ENCODE data around the gene RAB8B.
"Not testable (repeated sequence)": the region's sequence is repeated elsewhere in the genome, so short reads cannot be mapped to it uniquely, and the experiment has no call there.

Gene RAB8B

GRCh38 chr15:63210151-63211091 lies 21.0 kb downstream of the RAB8B start:
- DNase-seq = no peak

GRCh38 chr15:63211092-63211490 lies 21.7 kb downstream of the RAB8B start:
- no peak for DNase-seq

GRCh38 chr15:63211549-63211948 lies 22.1 kb downstream of the RAB8B start:
- no peak for DNase-seq

DNA sequence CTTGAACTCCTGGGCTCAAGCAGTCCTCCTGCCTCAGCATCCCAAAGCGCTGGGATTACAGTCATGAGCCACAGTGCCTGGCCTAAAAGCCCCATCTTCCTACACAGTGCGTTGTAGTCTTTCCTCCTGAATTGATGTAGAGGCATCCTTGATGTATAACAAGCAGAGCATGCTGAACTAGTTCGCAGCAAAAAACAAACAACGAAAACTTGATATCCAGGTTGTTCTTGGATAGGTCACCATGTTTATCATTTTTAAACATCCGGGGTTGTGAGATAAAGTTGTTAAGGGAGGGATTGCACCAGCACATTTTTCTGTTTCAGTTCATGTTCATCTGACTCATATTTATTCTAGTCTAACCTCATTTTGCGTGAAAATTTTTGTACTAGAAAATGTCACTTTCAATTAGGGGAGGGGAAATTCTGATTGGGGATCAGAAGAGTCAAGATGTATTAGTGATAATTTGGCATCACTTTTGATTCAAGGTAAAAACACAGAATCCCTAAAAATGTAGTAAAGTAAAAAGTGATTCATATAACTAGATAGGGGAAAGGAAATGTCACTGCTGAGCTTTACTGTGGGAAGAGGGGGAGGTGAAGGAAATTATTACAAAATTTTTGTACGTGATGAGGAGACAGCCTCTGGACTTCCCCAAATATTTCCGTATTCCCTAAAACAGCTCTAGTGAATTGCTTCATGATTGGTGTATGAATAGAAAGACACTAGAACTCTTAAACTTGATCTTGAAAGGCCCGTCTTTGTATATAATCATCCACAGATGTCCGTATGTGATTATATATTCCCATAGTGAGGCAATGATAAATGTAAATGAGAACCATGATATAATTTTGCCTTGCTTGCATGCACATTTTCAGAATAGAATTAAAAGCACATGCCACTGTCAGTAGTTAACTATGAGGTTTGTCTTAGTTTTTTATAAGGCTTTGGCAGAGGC lies 22.9 kb downstream of the RAB8B start:
- DNase-seq = no peak

DNA sequence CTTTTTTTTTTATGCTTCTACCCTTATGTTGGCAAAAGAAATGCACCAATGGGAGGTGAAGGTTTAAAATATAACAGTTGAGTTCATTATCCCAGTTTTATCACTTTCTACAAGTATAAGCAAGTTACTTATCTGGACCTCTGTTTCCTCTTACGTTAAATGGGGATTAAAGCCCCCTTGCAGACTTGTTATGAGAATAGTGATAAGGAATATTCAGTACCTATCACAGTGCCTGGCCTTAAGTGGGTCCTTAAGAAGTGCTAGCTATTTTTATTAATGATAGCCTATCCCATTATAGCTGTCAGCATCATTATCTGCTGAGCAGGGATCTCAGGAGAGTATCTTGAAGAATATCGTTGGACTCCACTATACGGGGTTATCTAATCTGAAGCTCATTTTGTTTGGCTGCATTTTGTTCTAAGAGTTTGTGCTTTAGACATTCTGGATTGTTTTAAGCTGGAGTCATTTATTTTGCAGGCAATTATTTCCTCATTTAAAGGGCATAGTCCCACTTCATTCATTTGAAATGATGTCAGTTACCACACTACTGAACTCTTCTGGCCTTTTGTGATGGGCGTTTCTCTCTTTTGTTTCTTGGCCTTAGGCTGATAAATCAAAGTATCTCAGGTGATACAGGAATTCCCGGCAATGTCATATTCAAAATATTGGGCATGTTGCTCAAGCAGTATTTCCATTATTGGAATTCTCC lies 28.8 kb downstream of the RAB8B start:
- DNase-seq = no peak

DNA sequence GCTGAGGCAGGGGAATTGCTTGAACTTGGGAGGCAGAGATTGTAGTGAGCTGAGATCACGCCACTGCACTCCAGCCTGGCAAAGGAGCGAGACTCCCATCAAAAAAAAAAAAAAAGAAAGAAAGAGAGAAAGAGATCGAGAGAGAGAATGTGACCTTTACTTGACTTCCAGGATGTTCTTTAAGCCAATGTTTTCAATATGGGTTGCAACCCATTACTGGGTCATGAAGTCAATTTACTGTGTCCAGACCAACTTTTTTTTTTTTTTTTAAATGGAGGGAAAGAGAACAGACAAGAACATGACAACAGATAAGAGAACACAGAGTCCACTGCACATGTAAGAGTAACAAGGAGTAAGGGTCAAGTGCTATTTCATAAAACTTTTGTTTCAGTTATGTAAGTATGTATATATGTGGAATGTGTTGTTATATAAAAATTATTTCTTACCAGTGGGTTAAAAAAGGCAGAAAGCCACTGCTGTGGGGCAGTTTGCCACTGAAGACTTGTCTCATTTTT lies 29.8 kb downstream of the RAB8B start:
- no peak for DNase-seq

- no peak for DNase-seq
These were observed 31.9 kb downstream of the RAB8B start for GRCh38 chr15:63221346-63221745.

GRCh38 chr15:63223463-63223862 lies 34.1 kb downstream of the RAB8B start:
- DNase-seq = no peak

DNA sequence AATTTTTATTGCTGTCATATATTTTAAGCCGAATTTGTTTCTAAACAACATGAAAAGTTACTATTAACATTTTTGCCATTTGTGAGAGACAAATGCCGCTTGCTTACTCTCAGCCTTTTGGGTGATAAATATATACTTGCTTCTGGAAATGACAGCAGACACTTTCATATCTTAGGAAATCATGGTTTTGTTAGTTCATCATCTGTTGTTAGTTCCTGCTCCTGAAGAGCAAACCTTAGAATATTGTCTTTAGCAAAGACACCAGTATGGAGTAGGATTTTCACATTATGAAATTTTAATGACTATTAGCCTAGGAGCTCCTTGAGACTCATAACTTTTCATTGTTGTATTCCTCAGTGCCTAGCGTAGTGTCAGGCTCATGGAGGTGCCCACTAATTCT lies 36.0 kb downstream of the RAB8B start:
- no peak for DNase-seq

GRCh38 chr15:63226155-63226883 lies 36.9 kb downstream of the RAB8B start:
- no peak for DNase-seq

DNA sequence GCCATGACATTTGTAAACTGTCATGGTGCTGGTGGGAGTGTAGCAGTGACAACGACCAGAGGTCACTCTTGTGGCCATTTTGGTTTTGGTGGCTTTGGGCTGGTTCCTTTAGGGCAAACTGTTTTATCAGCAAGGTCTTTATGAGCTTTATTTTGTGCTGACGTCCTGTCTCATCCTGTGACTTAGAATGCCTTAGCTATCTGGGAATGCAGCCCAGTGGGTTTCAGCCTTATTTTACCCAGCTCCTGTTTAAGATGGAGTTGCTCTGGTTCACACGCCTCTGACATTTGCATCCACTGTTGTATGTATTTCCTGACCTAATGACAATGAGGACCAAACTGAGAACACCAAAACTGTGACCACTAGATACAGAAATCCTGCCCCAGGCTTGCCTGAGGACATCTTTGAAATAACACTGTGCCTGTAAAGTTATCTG lies 37.6 kb downstream of the RAB8B start:
- DNase-seq = no peak

DNA sequence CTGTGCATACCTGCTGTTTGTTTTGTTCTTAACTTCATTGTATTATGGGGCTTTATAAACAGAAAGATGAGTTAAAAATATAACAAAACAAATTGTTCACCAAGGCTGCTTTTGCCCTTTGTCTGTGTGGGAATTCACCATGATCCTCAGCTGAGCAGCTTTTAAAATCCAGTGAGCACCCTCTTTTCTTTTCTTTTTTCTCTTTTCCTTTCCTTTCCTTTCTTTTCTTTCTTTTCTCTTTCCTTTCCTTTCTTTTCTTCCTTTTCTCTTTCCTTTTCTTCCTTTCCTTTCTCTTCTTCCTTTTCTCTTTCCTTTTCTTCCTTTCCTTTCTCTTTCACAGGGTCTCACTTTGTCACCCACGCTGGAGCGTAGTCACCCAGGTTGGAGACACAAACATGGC lies 38.3 kb downstream of the RAB8B start:
- no peak for DNase-seq

- DNase-seq = no peak
These were observed 41.8 kb downstream of the RAB8B start for GRCh38 chr15:63231206-63231605.

- no peak for DNase-seq
These were observed 42.3 kb downstream of the RAB8B start for GRCh38 chr15:63231706-63232105.

GRCh38 chr15:63232405-63232804 lies 43.0 kb downstream of the RAB8B start:
- no peak for DNase-seq

- DNase-seq = no peak
These were observed 43.5 kb downstream of the RAB8B start for GRCh38 chr15:63232943-63233342.

GRCh38 chr15:63233667-63234423 lies 44.4 kb downstream of the RAB8B start:
- no peak for DNase-seq

- no peak for DNase-seq
These were observed 45.1 kb downstream of the RAB8B start for GRCh38 chr15:63234451-63234870.

GRCh38 chr15:63236272-63236671 lies 46.9 kb downstream of the RAB8B start:
- DNase-seq = no peak

GRCh38 chr15:63237086-63237485 lies 47.7 kb downstream of the RAB8B start:
- DNase-seq = not testable (repeated sequence)

DNA sequence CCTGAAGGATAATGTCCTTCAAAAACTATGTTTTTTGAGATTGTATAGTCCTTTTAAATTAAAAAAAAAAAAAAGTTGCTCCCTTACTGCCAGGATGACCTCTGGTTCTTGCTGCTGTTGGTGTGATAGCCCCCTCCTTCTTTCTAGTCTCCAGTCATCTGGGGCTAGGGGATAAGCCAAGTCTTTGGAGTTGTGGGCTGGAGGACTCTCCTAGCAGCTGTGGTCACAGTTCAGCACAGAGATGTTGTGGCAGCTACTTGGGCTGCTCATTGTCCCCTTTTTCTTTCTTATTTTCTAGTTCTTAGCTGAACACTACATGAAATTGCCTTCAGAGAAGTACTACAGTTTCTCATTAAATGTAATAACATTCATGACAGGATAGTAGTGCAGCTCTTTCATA lies 48.8 kb downstream of the RAB8B start:
- DNase-seq = no peak
